ENCODE data around the gene TMC3. TPM values are rescaled to one million over a fixed set of nuclear protein-coding genes. Genes with fewer than 3 reads are reported as not detected.

TMC3 gene
- total and polyA plus RNA-seq, 2 experiments from 2014 or later, result 0.43 TPM; not detected in 1

DNA sequence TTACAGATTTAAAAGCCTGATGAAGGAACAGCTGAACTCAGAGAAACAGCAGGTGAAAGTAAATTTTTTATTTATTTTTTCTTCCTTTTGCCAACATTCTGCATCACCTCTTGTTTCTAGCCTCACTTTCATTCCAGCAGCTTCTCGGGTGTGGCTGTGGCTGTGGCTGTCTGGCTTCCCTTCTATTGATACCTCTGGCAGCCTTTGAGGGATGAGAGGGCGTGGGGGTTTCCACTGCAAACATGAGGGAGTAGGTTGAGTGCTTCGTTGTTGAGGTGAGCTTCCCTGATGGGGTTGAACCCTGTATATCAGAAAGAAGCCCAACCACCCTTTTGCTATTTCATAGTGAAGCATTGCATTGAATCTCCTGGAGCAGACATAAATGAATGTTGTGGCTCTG is 6.2 kb upstream of the TMC3 start:
- H3K79me2 ChIP-seq, result no peaks in the 10 kb centered on the region
- H3K4me1 ChIP-seq (ENCODE audit: insufficient read depth), result no peaks in the 10 kb centered on the region
- 66% methylated on average over 3 of the region's 3 CpGs for WGBS (ENCODE audit: low lambda C conversion rate, missing lambda C conversion rate)
- H3K9me2 ChIP-seq (replicated peaks; ENCODE audit: insufficient read depth), result no peaks in the 10 kb centered on the region
- no peak overlapping the region for H3K27ac ChIP-seq
- no peak for TF ChIP-seq EZH2phosphoT487 (IDR thresholded peaks at IDR 0.05; ENCODE audit: low read depth, severe bottlenecking, unreplicated experiment)
- TF ChIP-seq, protein P1, sequence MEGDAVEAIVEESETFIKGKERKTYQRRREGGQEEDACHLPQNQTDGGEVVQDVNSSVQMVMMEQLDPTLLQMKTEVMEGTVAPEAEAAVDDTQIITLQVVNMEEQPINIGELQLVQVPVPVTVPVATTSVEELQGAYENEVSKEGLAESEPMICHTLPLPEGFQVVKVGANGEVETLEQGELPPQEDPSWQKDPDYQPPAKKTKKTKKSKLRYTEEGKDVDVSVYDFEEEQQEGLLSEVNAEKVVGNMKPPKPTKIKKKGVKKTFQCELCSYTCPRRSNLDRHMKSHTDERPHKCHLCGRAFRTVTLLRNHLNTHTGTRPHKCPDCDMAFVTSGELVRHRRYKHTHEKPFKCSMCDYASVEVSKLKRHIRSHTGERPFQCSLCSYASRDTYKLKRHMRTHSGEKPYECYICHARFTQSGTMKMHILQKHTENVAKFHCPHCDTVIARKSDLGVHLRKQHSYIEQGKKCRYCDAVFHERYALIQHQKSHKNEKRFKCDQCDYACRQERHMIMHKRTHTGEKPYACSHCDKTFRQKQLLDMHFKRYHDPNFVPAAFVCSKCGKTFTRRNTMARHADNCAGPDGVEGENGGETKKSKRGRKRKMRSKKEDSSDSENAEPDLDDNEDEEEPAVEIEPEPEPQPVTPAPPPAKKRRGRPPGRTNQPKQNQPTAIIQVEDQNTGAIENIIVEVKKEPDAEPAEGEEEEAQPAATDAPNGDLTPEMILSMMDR (IDR thresholded peaks at IDR 0.05; ENCODE audit: poor library complexity), result no peak
- no peak for TF ChIP-seq EZH2 (IDR thresholded peaks at IDR 0.05; ENCODE audit: borderline replicate concordance)
- DNase-seq (ENCODE audit: low spot score), result no peak
- H3K4me3 ChIP-seq, result no peak overlapping the region
- H3K27me3 ChIP-seq, result no peaks in the 10 kb centered on the region
- no peak overlapping the region for H3K4me2 ChIP-seq
- no peaks in the 10 kb centered on the region for H3K36me3 ChIP-seq (replicated peaks; ENCODE audit: insufficient read depth, low read depth)
- no peaks in the 10 kb centered on the region for H3K9me3 ChIP-seq (ENCODE audit: low read depth)
- no peaks in the 10 kb centered on the region for H4K20me1 ChIP-seq (ENCODE audit: insufficient read depth, poor library complexity, severe bottlenecking)
- no peak overlapping the region for H2AFZ ChIP-seq

DNA sequence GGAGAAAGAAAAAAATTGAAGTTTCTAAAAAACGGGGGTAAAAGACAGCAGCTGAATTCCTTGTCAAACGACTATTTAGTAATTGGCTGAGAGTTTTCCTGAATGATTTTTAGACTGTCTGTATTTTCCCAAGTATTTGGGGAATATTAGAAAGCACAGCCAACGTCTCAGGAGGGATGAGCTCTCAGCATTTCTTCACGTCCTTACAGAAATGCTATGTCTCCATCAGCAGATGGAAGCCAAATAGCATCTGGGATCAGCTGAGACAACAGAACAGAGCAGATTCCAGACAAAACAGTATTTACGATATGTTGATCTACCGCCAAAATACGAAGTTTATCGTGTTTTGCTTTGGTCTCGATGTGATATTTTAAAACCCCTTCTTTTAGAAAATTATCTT is 5.3 kb upstream of the TMC3 start:
- Histone ChIP-seq H2AFZ (no peak overlapping the region), H3K27me3 (no peaks in the 10 kb centered on the region), H4K20me1 (ENCODE audit: insufficient read depth, poor library complexity, severe bottlenecking) (no peaks in the 10 kb centered on the region), H3K27ac (no peak overlapping the region), H3K9me2 (replicated peaks; ENCODE audit: insufficient read depth) (no peaks in the 10 kb centered on the region), H3K4me1 (ENCODE audit: insufficient read depth) (no peaks in the 10 kb centered on the region), H3K4me2 (no peak overlapping the region), H3K4me3 (no peak overlapping the region), H3K79me2 (no peaks in the 10 kb centered on the region), H3K9me3 (ENCODE audit: low read depth) (no peaks in the 10 kb centered on the region), H3K36me3 (replicated peaks; ENCODE audit: insufficient read depth, low read depth) (no peaks in the 10 kb centered on the region)
- no peak for TF ChIP-seq EZH2 (IDR thresholded peaks at IDR 0.05; ENCODE audit: borderline replicate concordance)
- no peak for TF ChIP-seq EZH2phosphoT487 (IDR thresholded peaks at IDR 0.05; ENCODE audit: low read depth, severe bottlenecking, unreplicated experiment)
- TF ChIP-seq, protein P1 (IDR thresholded peaks at IDR 0.05; ENCODE audit: poor library complexity), result no peak
- 79% methylated on average over 9 of the region's 9 CpGs for WGBS (ENCODE audit: low lambda C conversion rate, missing lambda C conversion rate)
- DNase-seq (ENCODE audit: low spot score), result no peak

DNA sequence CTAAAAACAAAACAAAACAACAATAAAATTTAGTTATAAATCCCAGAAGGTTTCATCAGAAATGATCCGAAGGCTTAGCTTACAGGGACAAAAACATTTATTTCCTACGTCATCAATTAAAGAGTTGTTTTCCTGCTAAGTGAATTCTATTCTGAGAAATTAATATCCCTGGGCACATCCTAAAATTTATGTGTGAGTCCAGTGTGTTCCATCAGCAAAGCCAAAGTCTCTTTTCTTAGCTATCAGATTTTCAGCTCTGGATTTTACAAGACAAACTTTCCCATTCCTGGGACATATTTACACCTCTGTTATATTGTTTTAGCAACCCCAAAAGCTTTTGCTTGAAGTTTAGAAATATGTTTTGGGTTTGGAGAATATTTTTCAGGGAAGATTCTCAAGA is 4.4 kb upstream of the TMC3 start:
- Histone ChIP-seq H3K9me3 (ENCODE audit: low read depth) (no peaks in the 10 kb centered on the region), H2AFZ (no peak overlapping the region), H3K36me3 (replicated peaks; ENCODE audit: insufficient read depth, low read depth) (no peaks in the 10 kb centered on the region), H3K79me2 (no peaks in the 10 kb centered on the region), H3K4me2 (no peak overlapping the region), H3K4me1 (ENCODE audit: insufficient read depth) (peaks cover 3% of the 10 kb centered on the region), H3K9me2 (replicated peaks; ENCODE audit: insufficient read depth) (no peaks in the 10 kb centered on the region), H3K27me3 (no peaks in the 10 kb centered on the region), H3K27ac (no peak overlapping the region), H3K4me3 (no peak overlapping the region), H4K20me1 (ENCODE audit: insufficient read depth, poor library complexity, severe bottlenecking) (no peaks in the 10 kb centered on the region)
- DNase-seq (ENCODE audit: low spot score), result no peak
- TF ChIP-seq, protein P1 (IDR thresholded peaks at IDR 0.05; ENCODE audit: poor library complexity), result no peak
- TF ChIP-seq EZH2phosphoT487 (IDR thresholded peaks at IDR 0.05; ENCODE audit: low read depth, severe bottlenecking, unreplicated experiment) (no peak), EZH2 (IDR thresholded peaks at IDR 0.05; ENCODE audit: borderline replicate concordance) (no peak)
- 82% methylated on average over 2 of the region's 2 CpGs for WGBS (ENCODE audit: low lambda C conversion rate, missing lambda C conversion rate)

DNA sequence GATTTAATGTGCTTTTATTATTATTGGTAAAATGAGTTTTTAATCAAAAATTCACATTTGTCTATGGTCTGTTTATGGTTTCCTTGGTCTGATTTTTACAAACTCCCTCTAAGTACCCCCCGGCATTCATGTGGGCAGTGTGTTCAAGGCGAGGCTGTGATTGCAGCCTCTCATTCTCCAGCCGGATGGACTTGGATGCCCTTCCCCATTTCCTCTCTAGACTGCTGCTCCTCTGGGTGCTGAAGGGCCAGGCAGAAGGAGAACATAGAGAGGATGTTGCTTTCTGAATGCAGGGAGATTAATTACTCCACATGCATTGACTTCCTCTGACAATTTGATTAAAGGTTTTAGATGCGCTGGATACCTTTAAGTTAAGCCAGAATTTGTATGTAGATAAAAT is 3.9 kb upstream of the TMC3 start:
- no peak overlapping the region for H3K4me3 ChIP-seq
- H3K36me3 ChIP-seq (replicated peaks; ENCODE audit: insufficient read depth, low read depth), result no peaks in the 10 kb centered on the region
- no peaks in the 10 kb centered on the region for H3K79me2 ChIP-seq
- H4K20me1 ChIP-seq (ENCODE audit: insufficient read depth, poor library complexity, severe bottlenecking), result no peaks in the 10 kb centered on the region
- WGBS (ENCODE audit: low lambda C conversion rate, missing lambda C conversion rate), result 88% methylated on average over 4 of the region's 4 CpGs
- no peak overlapping the region for H2AFZ ChIP-seq
- no peaks in the 10 kb centered on the region for H3K9me3 ChIP-seq (ENCODE audit: low read depth)
- TF ChIP-seq EZH2phosphoT487 (IDR thresholded peaks at IDR 0.05; ENCODE audit: low read depth, severe bottlenecking, unreplicated experiment), result no peak
- TF ChIP-seq EZH2 (IDR thresholded peaks at IDR 0.05; ENCODE audit: borderline replicate concordance), result no peak
- TF ChIP-seq, protein P1 (IDR thresholded peaks at IDR 0.05; ENCODE audit: poor library complexity), result no peak
- H3K9me2 ChIP-seq (replicated peaks; ENCODE audit: insufficient read depth), result no peaks in the 10 kb centered on the region
- H3K27ac ChIP-seq, result no peak overlapping the region
- peaks cover 8% of the 10 kb centered on the region for H3K4me1 ChIP-seq (ENCODE audit: insufficient read depth)
- no peaks in the 10 kb centered on the region for H3K27me3 ChIP-seq
- DNase-seq (ENCODE audit: low spot score), result no peak
- H3K4me2 ChIP-seq, result no peak overlapping the region

Measured in hepatocyte (in vitro differentiated cells).